Measurements from ENCODE around the gene MFAP2. TPM values are rescaled to one million over a fixed set of nuclear protein-coding genes. Genes with fewer than 3 reads are reported as not detected.
A peak's percentile ranks its signal among the peaks of the same experiment; 100 is the strongest.

The MFAP2 gene
- total RNA-seq, 1 experiment from 2014 or later: 141 TPM

GRCh38 chr1:16973215-16973614 lies 7.2 kb downstream of the MFAP2 start:
- Mint-ChIP-seq H3K36me3 (peaks cover 6% of the 10 kb centered on the region; the same call in 1 of the 2 replicates), H3K27ac (peak overlapping the region; percentile 70; the same call in 1 of the 2 replicates), H3K27me3 (ENCODE audit: low read depth) (no peaks in the 10 kb centered on the region), H3K4me1 (peaks cover 28% of the 10 kb centered on the region), H3K9me3 (no peaks in the 10 kb centered on the region), H3K4me3 (no peak overlapping the region)
- ATAC-seq: no peak
- no peak for DNase-seq (ENCODE audit: low spot score)
- ChIA-PET CTCF (interaction anchor here (1.9 to 3.7 kb wide), 2 partner anchors 13 kb away, joined by 6 to 20 read pairs; no protein-coding TSS in a partner anchor), POLR2A (interaction anchor here (1.1 kb wide), 1 partner anchor 40 kb away, joined by 3 read pairs; no protein-coding TSS in a partner anchor)
- no peak for TF ChIP-seq ELF4 (CRISPR knock-in tag; IDR thresholded peaks at IDR 0.05; ENCODE audit: low read depth)
- TF ChIP-seq GTF2I (CRISPR knock-in tag; conservative IDR thresholded peaks at IDR 0.05): 0 out of 2 replicates have a peak, but pooled peaks have one; percentile 13
- TF ChIP-seq CREB1 (CRISPR knock-in tag; IDR thresholded peaks at IDR 0.05): no peak
- no peak for TF ChIP-seq ZNF232 (CRISPR knock-in tag; IDR thresholded peaks at IDR 0.05)

- DNase-seq (ENCODE audit: low spot score) (no peak), ATAC-seq (peak; percentile 5; the same call in 1 of the 2 replicates)
- Mint-ChIP-seq H3K4me1 (peaks cover 26% of the 10 kb centered on the region), H3K27ac (peak overlapping the region; percentile 76), H3K9me3 (no peaks in the 10 kb centered on the region), H3K36me3 (peaks cover 3% of the 10 kb centered on the region; the same call in 1 of the 2 replicates), H3K4me3 (no peak overlapping the region), H3K27me3 (ENCODE audit: low read depth) (no peaks in the 10 kb centered on the region)
- ChIA-PET POLR2A (interaction anchor here (1.1 kb wide), 1 partner anchor 41 kb away, joined by 3 read pairs; no protein-coding TSS in a partner anchor), CTCF (interaction anchor here (0.7 to 3.7 kb wide), 4 partner anchors 12 to 74 kb away, joined by 4 to 20 read pairs (median 7); no protein-coding TSS in a partner anchor)
- TF ChIP-seq OVOL2 (CRISPR knock-in tag; IDR thresholded peaks at IDR 0.05; ENCODE audit: borderline replicate concordance): no peak
- no peak for TF ChIP-seq ELF4 (CRISPR knock-in tag; IDR thresholded peaks at IDR 0.05; ENCODE audit: low read depth)
- TF ChIP-seq ZNF317 (CRISPR knock-in tag; IDR thresholded peaks at IDR 0.05; ENCODE audit: borderline replicate concordance, low read depth): no peak
- TF ChIP-seq ZNF425 (CRISPR knock-in tag; conservative IDR thresholded peaks at IDR 0.05): no peak
- TF ChIP-seq ETV6 (CRISPR knock-in tag; IDR thresholded peaks at IDR 0.05): no peak
- TF ChIP-seq, protein P1, sequence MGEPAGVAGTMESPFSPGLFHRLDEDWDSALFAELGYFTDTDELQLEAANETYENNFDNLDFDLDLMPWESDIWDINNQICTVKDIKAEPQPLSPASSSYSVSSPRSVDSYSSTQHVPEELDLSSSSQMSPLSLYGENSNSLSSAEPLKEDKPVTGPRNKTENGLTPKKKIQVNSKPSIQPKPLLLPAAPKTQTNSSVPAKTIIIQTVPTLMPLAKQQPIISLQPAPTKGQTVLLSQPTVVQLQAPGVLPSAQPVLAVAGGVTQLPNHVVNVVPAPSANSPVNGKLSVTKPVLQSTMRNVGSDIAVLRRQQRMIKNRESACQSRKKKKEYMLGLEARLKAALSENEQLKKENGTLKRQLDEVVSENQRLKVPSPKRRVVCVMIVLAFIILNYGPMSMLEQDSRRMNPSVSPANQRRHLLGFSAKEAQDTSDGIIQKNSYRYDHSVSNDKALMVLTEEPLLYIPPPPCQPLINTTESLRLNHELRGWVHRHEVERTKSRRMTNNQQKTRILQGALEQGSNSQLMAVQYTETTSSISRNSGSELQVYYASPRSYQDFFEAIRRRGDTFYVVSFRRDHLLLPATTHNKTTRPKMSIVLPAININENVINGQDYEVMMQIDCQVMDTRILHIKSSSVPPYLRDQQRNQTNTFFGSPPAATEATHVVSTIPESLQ (CRISPR knock-in tag; IDR thresholded peaks at IDR 0.05): no peak
- TF ChIP-seq E2F4 (CRISPR knock-in tag; IDR thresholded peaks at IDR 0.05; ENCODE audit: borderline replicate concordance, low read depth): no peak
- no peak for TF ChIP-seq TP53 (CRISPR knock-in tag; IDR thresholded peaks at IDR 0.05)
Observed at GRCh38 chr1:16972189-16972895, 8.1 kb downstream of the MFAP2 start.

GRCh38 chr1:16971341-16972188 lies 8.9 kb downstream of the MFAP2 start:
- peak; percentile 65 for DNase-seq (ENCODE audit: low spot score)
- H3K4me1 Mint-ChIP-seq: peaks cover 26% of the 10 kb centered on the region
- peaks cover 8% of the 10 kb centered on the region for H3K36me3 Mint-ChIP-seq
- no peaks in the 10 kb centered on the region for H3K27me3 Mint-ChIP-seq (ENCODE audit: low read depth)
- ChIA-PET CTCF (interaction anchor here (0.7 to 3.7 kb wide), 3 partner anchors 11 to 75 kb away, joined by 4 to 20 read pairs (median 8); no protein-coding TSS in a partner anchor), POLR2A (no interaction called here)
- peak overlapping the region; percentile 49; the same call in 1 of the 2 replicates for H3K27ac Mint-ChIP-seq
- no peaks in the 10 kb centered on the region for H3K9me3 Mint-ChIP-seq
- no peak overlapping the region for H3K4me3 Mint-ChIP-seq
- ATAC-seq: peak; percentile 69
- TF ChIP-seq MLX (CRISPR knock-in tag; IDR thresholded peaks at IDR 0.05) (no peak), ZNF138 (CRISPR knock-in tag; conservative IDR thresholded peaks at IDR 0.05) (no peak), OVOL2 (CRISPR knock-in tag; IDR thresholded peaks at IDR 0.05; ENCODE audit: borderline replicate concordance) (no peak), ETV6 (CRISPR knock-in tag; IDR thresholded peaks at IDR 0.05) (no peak), KAT7 (CRISPR knock-in tag; IDR thresholded peaks at IDR 0.05; ENCODE audit: borderline replicate concordance) (no peak), NFYB (CRISPR knock-in tag; conservative IDR thresholded peaks at IDR 0.05; ENCODE audit: low read depth) (no peak), ZNF423 (CRISPR knock-in tag; IDR thresholded peaks at IDR 0.05) (no peak), GRHL2 (CRISPR knock-in tag; IDR thresholded peaks at IDR 0.05; ENCODE audit: insufficient replicate concordance, severe bottlenecking) (no peak), NFATC4 (CRISPR knock-in tag; IDR thresholded peaks at IDR 0.05) (no peak), ZNF416 (CRISPR knock-in tag; IDR thresholded peaks at IDR 0.05) (no peak), USF2 (CRISPR knock-in tag; IDR thresholded peaks at IDR 0.05) (peak; percentile 90)
- TF ChIP-seq, protein P2, sequence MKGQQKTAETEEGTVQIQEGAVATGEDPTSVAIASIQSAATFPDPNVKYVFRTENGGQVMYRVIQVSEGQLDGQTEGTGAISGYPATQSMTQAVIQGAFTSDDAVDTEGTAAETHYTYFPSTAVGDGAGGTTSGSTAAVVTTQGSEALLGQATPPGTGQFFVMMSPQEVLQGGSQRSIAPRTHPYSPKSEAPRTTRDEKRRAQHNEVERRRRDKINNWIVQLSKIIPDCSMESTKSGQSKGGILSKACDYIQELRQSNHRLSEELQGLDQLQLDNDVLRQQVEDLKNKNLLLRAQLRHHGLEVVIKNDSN (CRISPR knock-in tag; IDR thresholded peaks at IDR 0.05): peak; percentile 89
